H9 (cell line): ENCODE measurements around the gene DLG1. TPM values are rescaled to one million over a fixed set of nuclear protein-coding genes. Genes with fewer than 3 reads are reported as not detected.

Source experiments
- DNase-seq: peaks from one replicate; pipeline ENCODE4 v3.0.0-alpha.2; 2017
- H2AFZ ChIP-seq: one replicate; pipeline ENCODE4 v1.6.1; 2013; ENCODE audit warnings: mild to moderate bottlenecking, low read length, control low read depth, moderate library complexity
- H2AK5ac ChIP-seq: 2 replicates; pipeline ENCODE4 v1.6.1; 2013; ENCODE audit warnings: low read length, control low read depth, mixed read lengths; ENCODE audit not compliant: insufficient read length
- H2BK120ac ChIP-seq: one replicate; pipeline ENCODE4 v1.6.1; 2013; ENCODE audit warnings: low read depth, mild to moderate bottlenecking, low read length, control low read depth, inconsistent platforms; ENCODE audit not compliant: poor library complexity, severe bottlenecking
- H2BK12ac ChIP-seq: 2 replicates; pipeline ENCODE4 v1.6.1; 2013; ENCODE audit warnings: low read length, control low read depth, mixed read lengths, low read depth; ENCODE audit not compliant: insufficient read length
- H2BK15ac ChIP-seq: 2 replicates; pipeline ENCODE4 v1.6.1; 2013; ENCODE audit warnings: low read depth, low read length, control low read depth
- H2BK20ac ChIP-seq: one replicate; pipeline ENCODE4 v1.6.1; 2013; ENCODE audit warnings: low read depth, mild to moderate bottlenecking, low read length, control low read depth, inconsistent platforms; ENCODE audit not compliant: poor library complexity, severe bottlenecking
- H2BK5ac ChIP-seq: 2 replicates; pipeline ENCODE4 v1.6.1; 2013; ENCODE audit warnings: low read length, control low read depth, mixed read lengths; ENCODE audit not compliant: insufficient read length
- H3K14ac ChIP-seq: 2 replicates; pipeline ENCODE4 v1.6.1; 2013; ENCODE audit warnings: low read length, control low read depth; ENCODE audit not compliant: insufficient read depth
- H3K18ac ChIP-seq: 2 replicates; pipeline ENCODE4 v1.6.1; 2013; ENCODE audit warnings: low read depth, mild to moderate bottlenecking, mixed read lengths, low read length, control low read depth; ENCODE audit not compliant: insufficient read length
- H3K23ac ChIP-seq: 2 replicates; pipeline ENCODE4 v1.6.1; 2013; ENCODE audit warnings: low read length, control low read depth, mixed read lengths, low read depth; ENCODE audit not compliant: insufficient read length
- H3K23me2 ChIP-seq: 2 replicates; pipeline ENCODE4 v1.6.1; 2013; ENCODE audit warnings: low read depth, mild to moderate bottlenecking, mixed read lengths, low read length, control low read depth; ENCODE audit not compliant: insufficient read length, poor library complexity, severe bottlenecking
- H3K27ac ChIP-seq: 2 replicates; pipeline ENCODE4 v1.5.1; 2013; ENCODE audit warnings: low read length, control low read depth, mixed read lengths, low read depth; ENCODE audit not compliant: insufficient read length
- H3K27me3 ChIP-seq: 2 replicates; pipeline ENCODE4 v1.6.1; 2013; ENCODE audit warnings: low read length, control low read depth, inconsistent platforms; ENCODE audit not compliant: insufficient read depth
- H3K4ac ChIP-seq: 2 replicates; pipeline ENCODE4 v1.6.1; 2013; ENCODE audit warnings: low read depth, mild to moderate bottlenecking, control low read depth, inconsistent platforms, low read length, moderate library complexity
- H3K4me1 ChIP-seq: 2 replicates; pipeline ENCODE4 v1.6.1; 2013; ENCODE audit warnings: low read length, control low read depth, inconsistent platforms; ENCODE audit not compliant: insufficient read depth
- H3K4me2 ChIP-seq: 2 replicates; pipeline ENCODE4 v1.6.1; 2013; ENCODE audit warnings: low read length, control low read depth, mixed read lengths; ENCODE audit not compliant: insufficient read length, insufficient read depth
- H3K56ac ChIP-seq: 2 replicates; pipeline ENCODE4 v1.6.1; 2013; ENCODE audit warnings: low read depth, mild to moderate bottlenecking, mixed read lengths, low read length, control low read depth; ENCODE audit not compliant: insufficient read length
- H3K79me1 ChIP-seq: 2 replicates; pipeline ENCODE4 v1.6.1; 2013; ENCODE audit warnings: low read depth, mild to moderate bottlenecking, moderate library complexity, low read length, control low read depth, inconsistent platforms; ENCODE audit not compliant: insufficient read depth, poor library complexity, severe bottlenecking
- H3K79me2 ChIP-seq: 2 replicates; pipeline ENCODE4 v1.6.1; 2013; ENCODE audit warnings: low read length, control low read depth, inconsistent platforms; ENCODE audit not compliant: insufficient read depth
- H3K9ac ChIP-seq: 2 replicates; pipeline ENCODE4 v1.6.1; 2013; ENCODE audit warnings: low read length, control low read depth, mixed read lengths; ENCODE audit not compliant: insufficient read length; ENCODE audit errors: extremely low read depth
- H3K9me3 ChIP-seq: one replicate; pipeline ENCODE4 v1.6.1; 2013; ENCODE audit warnings: low read depth, low read length, inconsistent platforms; ENCODE audit not compliant: control insufficient read depth
- H3T11ph ChIP-seq: one replicate; pipeline ENCODE4 v1.6.1; 2013; ENCODE audit warnings: mild to moderate bottlenecking, low read length, control low read depth, inconsistent platforms
- H4K20me1 ChIP-seq: one replicate; pipeline ENCODE4 v1.6.1; 2013; ENCODE audit not compliant: control insufficient read depth, insufficient read length, insufficient read depth
- H4K5ac ChIP-seq: 2 replicates; pipeline ENCODE4 v1.6.1; 2013; ENCODE audit warnings: low read depth, mild to moderate bottlenecking, mixed read lengths, low read length, control low read depth; ENCODE audit not compliant: insufficient read length
- H4K8ac ChIP-seq: replicated peaks from 2 replicates; pipeline ENCODE4 v1.6.1; 2013; ENCODE audit warnings: low read length, control low read depth, mixed read lengths, low read depth; ENCODE audit not compliant: insufficient read length
- H4K91ac ChIP-seq: 2 replicates; pipeline ENCODE4 v1.6.1; 2013; ENCODE audit warnings: low read depth, mild to moderate bottlenecking, moderate library complexity, mixed read lengths, low read length, control low read depth; ENCODE audit not compliant: insufficient read length
- H3K27ac Mint-ChIP-seq, 3 experiments: 2 replicates in 2 of 3; 3 replicates in 1 of 3; pipeline ENCODE4 v1.8.0; 2020 to 2021; ENCODE audit warnings: mixed read lengths in 3 of 3, mild to moderate bottlenecking in 1 of 3, moderate library complexity in 1 of 3
- H3K27me3 Mint-ChIP-seq: 2 replicates; pipeline ENCODE4 v1.8.0; 2021; ENCODE audit warnings: low read depth, mild to moderate bottlenecking, moderate library complexity, mixed read lengths
- H3K36me3 Mint-ChIP-seq, 3 experiments: 2 replicates in 2 of 3; 3 replicates in 1 of 3; pipeline ENCODE4 v1.8.0; 2020 to 2021; ENCODE audit warnings: low read depth in 3 of 3, mixed read lengths in 3 of 3; ENCODE audit not compliant: insufficient read depth in 1 of 3
- H3K4me1 Mint-ChIP-seq, 2 experiments: 2 replicates each; pipeline ENCODE4 v1.8.0; 2020; ENCODE audit warnings: mixed read lengths in 2 of 2
- H3K4me3 Mint-ChIP-seq, 2 experiments: 2 replicates in 1 of 2; 3 replicates in 1 of 2; pipeline ENCODE4 v1.8.0; 2020 to 2021; ENCODE audit warnings: mild to moderate bottlenecking in 2 of 2, mixed read lengths in 2 of 2, moderate library complexity in 1 of 2
- H3K9me3 Mint-ChIP-seq, 2 experiments: 2 replicates in 1 of 2; 3 replicates in 1 of 2; pipeline ENCODE4 v1.8.0; 2020; ENCODE audit warnings: mild to moderate bottlenecking in 2 of 2, mixed read lengths in 2 of 2, moderate library complexity in 1 of 2
- WGBS: extraction: QIAGEN DNeasy Blood & Tissue Kit; methylation state at CpG from one replicate; pipeline ENCODE4 v1.1.7; 2013; ENCODE audit warnings: missing lambda C conversion rate, low lambda C conversion rate, mixed read lengths; ENCODE audit not compliant: insufficient read length; ENCODE audit errors: extremely low coverage; 5-methylcytosine and 5-hydroxymethylcytosine counted together
- total RNA-seq: library from RNA; stranded (reverse); gene quantifications from 2 replicates; pipeline ENCODE4 v1.2.1, GENCODE V29; 2021
- TF ChIP-seq, protein P1 (sequence below): fragments of 200-600 bp; sonication (generic); conservative IDR thresholded peaks from 3 replicates; pipeline ENCODE4 v1.8.0; 2021; ENCODE audit warnings: antibody characterized with exemption, mild to moderate bottlenecking

The DLG1 gene
- total RNA-seq, 1 experiment from 2014 or later: 84.1 TPM

DNA sequence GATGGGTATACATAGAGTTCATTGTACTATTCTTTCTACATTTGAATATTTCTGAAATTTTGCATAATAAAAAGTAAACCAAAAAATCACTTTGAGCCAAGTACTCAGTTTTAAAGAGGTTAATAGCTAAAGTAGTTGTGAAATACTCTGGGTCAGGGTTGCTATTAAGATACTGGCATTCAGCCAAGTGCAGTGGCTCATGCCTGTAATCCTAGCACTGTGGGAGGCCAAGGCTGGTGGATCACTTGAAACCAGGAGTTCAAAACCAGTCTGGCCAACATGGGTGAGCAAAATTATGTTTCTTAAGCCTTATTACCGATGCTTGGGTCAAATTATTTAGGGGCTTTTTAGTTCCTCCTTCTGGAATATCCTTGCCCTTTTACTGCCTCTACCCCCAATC, 146.8 kb downstream of the DLG1 start:
- H3K79me2 ChIP-seq: peaks cover 3% of the 10 kb centered on the region; the same call in 1 of the 2 replicates
- H4K8ac ChIP-seq: no peak overlapping the region
- TF ChIP-seq, protein P1, sequence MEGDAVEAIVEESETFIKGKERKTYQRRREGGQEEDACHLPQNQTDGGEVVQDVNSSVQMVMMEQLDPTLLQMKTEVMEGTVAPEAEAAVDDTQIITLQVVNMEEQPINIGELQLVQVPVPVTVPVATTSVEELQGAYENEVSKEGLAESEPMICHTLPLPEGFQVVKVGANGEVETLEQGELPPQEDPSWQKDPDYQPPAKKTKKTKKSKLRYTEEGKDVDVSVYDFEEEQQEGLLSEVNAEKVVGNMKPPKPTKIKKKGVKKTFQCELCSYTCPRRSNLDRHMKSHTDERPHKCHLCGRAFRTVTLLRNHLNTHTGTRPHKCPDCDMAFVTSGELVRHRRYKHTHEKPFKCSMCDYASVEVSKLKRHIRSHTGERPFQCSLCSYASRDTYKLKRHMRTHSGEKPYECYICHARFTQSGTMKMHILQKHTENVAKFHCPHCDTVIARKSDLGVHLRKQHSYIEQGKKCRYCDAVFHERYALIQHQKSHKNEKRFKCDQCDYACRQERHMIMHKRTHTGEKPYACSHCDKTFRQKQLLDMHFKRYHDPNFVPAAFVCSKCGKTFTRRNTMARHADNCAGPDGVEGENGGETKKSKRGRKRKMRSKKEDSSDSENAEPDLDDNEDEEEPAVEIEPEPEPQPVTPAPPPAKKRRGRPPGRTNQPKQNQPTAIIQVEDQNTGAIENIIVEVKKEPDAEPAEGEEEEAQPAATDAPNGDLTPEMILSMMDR: no peak
- H4K20me1 ChIP-seq: no peaks in the 10 kb centered on the region
- no peak overlapping the region for H2BK5ac ChIP-seq
- Mint-ChIP-seq H3K36me3 (peaks cover 15 to 43% (median 26%) of the 10 kb centered on the region in 3 experiments), H3K9me3 (peaks cover 8 to 15% of the 10 kb centered on the region in 2 experiments), H3K4me1 (peaks cover 4% of the 10 kb centered on the region in 2 experiments; a peak in 2 of 4 replicates), H3K27me3 (no peaks in the 10 kb centered on the region), H3K27ac (no peak overlapping the region), H3K4me3 (no peak overlapping the region)
- no peak overlapping the region for H2BK120ac ChIP-seq
- no peak overlapping the region for H2BK20ac ChIP-seq
- no peak overlapping the region for H3T11ph ChIP-seq
- H3K4me2 ChIP-seq: no peak overlapping the region
- no peak overlapping the region for H3K4ac ChIP-seq
- no peak overlapping the region for H2AFZ ChIP-seq
- no peaks in the 10 kb centered on the region for H3K4me1 ChIP-seq
- no peak overlapping the region for H3K9ac ChIP-seq
- no peaks in the 10 kb centered on the region for H3K27me3 ChIP-seq
- no peaks in the 10 kb centered on the region for H3K23me2 ChIP-seq
- no peak overlapping the region for H3K27ac ChIP-seq
- no peak overlapping the region for H3K18ac ChIP-seq
- H4K5ac ChIP-seq: no peak overlapping the region
- H3K79me1 ChIP-seq: no peaks in the 10 kb centered on the region
- H2BK15ac ChIP-seq: no peak overlapping the region
- H3K23ac ChIP-seq: no peak overlapping the region
- DNase-seq: no peak
- H3K14ac ChIP-seq: no peak overlapping the region
- no peak overlapping the region for H4K91ac ChIP-seq
- no peaks in the 10 kb centered on the region for H3K9me3 ChIP-seq
- H2AK5ac ChIP-seq: no peak overlapping the region
- H3K56ac ChIP-seq: no peak overlapping the region
- WGBS: no CpG with 5 or more reads among the region's 1 CpG
- no peak overlapping the region for H2BK12ac ChIP-seq
